KOPT-K1 (cell line): ENCODE data around the gene TM4SF18.

Source experiments
- H3K27ac ChIP-seq: fragments of 200-600 bp; sonication (generic); 2 replicates; pipeline ENCODE4 v1.5.1; 2016; ENCODE audit warnings: antibody characterized with exemption, mild to moderate bottlenecking, low read depth, low read length; ENCODE audit not compliant: poor library complexity, severe bottlenecking
- H3K36me3 ChIP-seq: fragments of 200-600 bp; sonication (generic); 2 replicates; pipeline ENCODE4 v1.5.1; 2017; ENCODE audit warnings: antibody characterized with exemption, mild to moderate bottlenecking, low read length, moderate library complexity; ENCODE audit not compliant: insufficient read depth
- H3K9me3 ChIP-seq: fragments of 200-600 bp; sonication (generic); 2 replicates; pipeline ENCODE4 v1.5.1; 2017; ENCODE audit warnings: antibody characterized with exemption, low read length, mild to moderate bottlenecking; ENCODE audit not compliant: insufficient read depth, poor library complexity, severe bottlenecking

TM4SF18 gene

GRCh38 chr3:149371723-149372114 lies 38.3 kb upstream of the TM4SF18 start:
- Histone ChIP-seq H3K27ac (no peak overlapping the region), H3K9me3 (no peaks in the 10 kb centered on the region), H3K36me3 (no peaks in the 10 kb centered on the region)

GRCh38 chr3:149371001-149371722 lies 37.7 kb upstream of the TM4SF18 start:
- H3K36me3 ChIP-seq = no peaks in the 10 kb centered on the region
- H3K27ac ChIP-seq = no peak overlapping the region
- H3K9me3 ChIP-seq = no peaks in the 10 kb centered on the region

GRCh38 chr3:149369991-149370866 lies 36.8 kb upstream of the TM4SF18 start:
- no peaks in the 10 kb centered on the region for H3K9me3 ChIP-seq
- H3K27ac ChIP-seq = no peak overlapping the region
- no peaks in the 10 kb centered on the region for H3K36me3 ChIP-seq

- Histone ChIP-seq H3K27ac (no peak overlapping the region), H3K36me3 (no peaks in the 10 kb centered on the region)
Measured at GRCh38 chr3:149368674-149369497, 35.5 kb upstream of the TM4SF18 start.

GRCh38 chr3:149368201-149368673 lies 34.8 kb upstream of the TM4SF18 start:
- Histone ChIP-seq H3K9me3 (no peaks in the 10 kb centered on the region), H3K36me3 (no peaks in the 10 kb centered on the region), H3K27ac (no peak overlapping the region)

More at GRCh38 chr3:149368674-149369497, 35.5 kb upstream of the TM4SF18 start:
- no peaks in the 10 kb centered on the region for H3K9me3 ChIP-seq

- Histone ChIP-seq H3K27ac (no peak overlapping the region), H3K36me3 (no peaks in the 10 kb centered on the region)
Measured at GRCh38 chr3:149366941-149367840, 33.8 kb upstream of the TM4SF18 start.

GRCh38 chr3:149366031-149366430 lies 32.6 kb upstream of the TM4SF18 start:
- no peaks in the 10 kb centered on the region for H3K9me3 ChIP-seq
- H3K27ac ChIP-seq = no peak overlapping the region
- no peaks in the 10 kb centered on the region for H3K36me3 ChIP-seq

More at GRCh38 chr3:149366941-149367840, 33.8 kb upstream of the TM4SF18 start:
- H3K9me3 ChIP-seq = no peaks in the 10 kb centered on the region

GRCh38 chr3:149364624-149365023 lies 31.2 kb upstream of the TM4SF18 start:
- Histone ChIP-seq H3K9me3 (no peaks in the 10 kb centered on the region), H3K36me3 (no peaks in the 10 kb centered on the region), H3K27ac (no peak overlapping the region)

GRCh38 chr3:149363053-149363452 lies 29.6 kb upstream of the TM4SF18 start:
- no peaks in the 10 kb centered on the region for H3K9me3 ChIP-seq

GRCh38 chr3:149362366-149362765 lies 28.9 kb upstream of the TM4SF18 start:
- Histone ChIP-seq H3K27ac (no peak overlapping the region), H3K36me3 (no peaks in the 10 kb centered on the region), H3K9me3 (no peaks in the 10 kb centered on the region)

More at GRCh38 chr3:149363053-149363452, 29.6 kb upstream of the TM4SF18 start:
- H3K27ac ChIP-seq = no peak overlapping the region
- no peaks in the 10 kb centered on the region for H3K36me3 ChIP-seq

- H3K27ac ChIP-seq = no peak overlapping the region
- no peaks in the 10 kb centered on the region for H3K9me3 ChIP-seq
- no peaks in the 10 kb centered on the region for H3K36me3 ChIP-seq
Measured at GRCh38 chr3:149356630-149357029, 23.2 kb upstream of the TM4SF18 start.

- Histone ChIP-seq H3K36me3 (no peaks in the 10 kb centered on the region), H3K27ac (no peak overlapping the region), H3K9me3 (no peaks in the 10 kb centered on the region)
Measured at GRCh38 chr3:149356044-149356592, 22.7 kb upstream of the TM4SF18 start.

GRCh38 chr3:149353581-149354184 lies 20.2 kb upstream of the TM4SF18 start:
- H3K27ac ChIP-seq = no peak overlapping the region
- no peaks in the 10 kb centered on the region for H3K36me3 ChIP-seq
- no peaks in the 10 kb centered on the region for H3K9me3 ChIP-seq
